ENCODE results near the gene LKAAEAR1. TPM values are rescaled to one million over a fixed set of nuclear protein-coding genes. Genes with fewer than 3 reads are reported as not detected.
"Not testable (repeated sequence)": the region's sequence is repeated elsewhere in the genome, so short reads cannot be mapped to it uniquely, and the experiment has no call there.

The LKAAEAR1 gene
- total RNA-seq, 1 donor from 2014 or later: not detected

DNA sequence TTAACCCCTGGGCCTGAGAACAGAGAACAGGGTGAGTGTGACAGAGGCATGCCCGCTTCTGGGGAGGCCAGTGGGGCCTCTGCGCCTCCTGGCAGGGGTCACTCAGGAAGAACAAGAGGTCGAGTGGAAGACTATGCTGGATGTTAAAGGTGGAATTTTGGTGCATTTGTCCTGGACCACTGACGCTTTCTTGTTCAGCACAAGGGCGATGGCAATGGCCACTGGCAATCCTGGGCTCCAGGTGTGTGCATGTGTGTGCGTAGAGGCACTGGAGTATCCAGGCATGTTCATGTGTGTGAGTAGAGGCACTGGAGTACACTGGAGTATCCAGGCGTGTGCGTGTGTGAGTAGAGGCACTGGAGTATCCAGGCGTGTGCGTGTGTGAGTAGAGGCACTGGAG, 46.7 kb upstream of the LKAAEAR1 start:
- no peaks in the 10 kb centered on the region for H3K9me3 ChIP-seq (ENCODE audit: insufficient read depth, low read depth, low read length)
- H3K4me1 ChIP-seq (ENCODE audit: insufficient read depth, low read length): no peaks in the 10 kb centered on the region
- peaks cover 7% of the 10 kb centered on the region for H3K27me3 ChIP-seq (ENCODE audit: insufficient read depth, low read length)
- FAIRE-seq: no peak
- no peak overlapping the region for H3K4me2 ChIP-seq (ENCODE audit: low read length)
- no peaks in the 10 kb centered on the region for H3K36me3 ChIP-seq (ENCODE audit: insufficient read depth, low read length)
- DNase-seq (ENCODE audit: low read depth): no peak
- no peaks in the 10 kb centered on the region for H4K20me1 ChIP-seq (ENCODE audit: insufficient read depth, low read length)
- H3K27ac Mint-ChIP-seq (ENCODE audit: unreplicated experiment): no peak overlapping the region
- peaks cover 9% of the 10 kb centered on the region for H3K9me3 Mint-ChIP-seq (ENCODE audit: unreplicated experiment)
- H2AFZ ChIP-seq (ENCODE audit: low read depth, low read length): no peak overlapping the region
- no peaks in the 10 kb centered on the region for H3K79me2 ChIP-seq (ENCODE audit: insufficient read depth, low read length)
- H3K9ac ChIP-seq (ENCODE audit: low read length): no peak overlapping the region
- no peak for TF ChIP-seq EZH2 (IDR thresholded peaks at IDR 0.05; ENCODE audit: insufficient read depth, low read length)
- TF ChIP-seq, protein P1, sequence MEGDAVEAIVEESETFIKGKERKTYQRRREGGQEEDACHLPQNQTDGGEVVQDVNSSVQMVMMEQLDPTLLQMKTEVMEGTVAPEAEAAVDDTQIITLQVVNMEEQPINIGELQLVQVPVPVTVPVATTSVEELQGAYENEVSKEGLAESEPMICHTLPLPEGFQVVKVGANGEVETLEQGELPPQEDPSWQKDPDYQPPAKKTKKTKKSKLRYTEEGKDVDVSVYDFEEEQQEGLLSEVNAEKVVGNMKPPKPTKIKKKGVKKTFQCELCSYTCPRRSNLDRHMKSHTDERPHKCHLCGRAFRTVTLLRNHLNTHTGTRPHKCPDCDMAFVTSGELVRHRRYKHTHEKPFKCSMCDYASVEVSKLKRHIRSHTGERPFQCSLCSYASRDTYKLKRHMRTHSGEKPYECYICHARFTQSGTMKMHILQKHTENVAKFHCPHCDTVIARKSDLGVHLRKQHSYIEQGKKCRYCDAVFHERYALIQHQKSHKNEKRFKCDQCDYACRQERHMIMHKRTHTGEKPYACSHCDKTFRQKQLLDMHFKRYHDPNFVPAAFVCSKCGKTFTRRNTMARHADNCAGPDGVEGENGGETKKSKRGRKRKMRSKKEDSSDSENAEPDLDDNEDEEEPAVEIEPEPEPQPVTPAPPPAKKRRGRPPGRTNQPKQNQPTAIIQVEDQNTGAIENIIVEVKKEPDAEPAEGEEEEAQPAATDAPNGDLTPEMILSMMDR (IDR thresholded peaks at IDR 0.05; ENCODE audit: insufficient read depth, low read depth, low read length): no peak
- H3K27ac ChIP-seq (ENCODE audit: low read depth, low read length): no peak overlapping the region
- H3K4me1 Mint-ChIP-seq (ENCODE audit: low read depth, unreplicated experiment): no peaks in the 10 kb centered on the region
- H3K4me3 Mint-ChIP-seq (ENCODE audit: unreplicated experiment): no peak overlapping the region
- no peaks in the 10 kb centered on the region for H3K36me3 Mint-ChIP-seq (ENCODE audit: low read depth, unreplicated experiment)
- H3K27me3 Mint-ChIP-seq (ENCODE audit: low read depth, unreplicated experiment): peaks cover 23% of the 10 kb centered on the region
- no peak overlapping the region for H3K4me3 ChIP-seq (ENCODE audit: insufficient read depth, low read depth, low read length)

DNA sequence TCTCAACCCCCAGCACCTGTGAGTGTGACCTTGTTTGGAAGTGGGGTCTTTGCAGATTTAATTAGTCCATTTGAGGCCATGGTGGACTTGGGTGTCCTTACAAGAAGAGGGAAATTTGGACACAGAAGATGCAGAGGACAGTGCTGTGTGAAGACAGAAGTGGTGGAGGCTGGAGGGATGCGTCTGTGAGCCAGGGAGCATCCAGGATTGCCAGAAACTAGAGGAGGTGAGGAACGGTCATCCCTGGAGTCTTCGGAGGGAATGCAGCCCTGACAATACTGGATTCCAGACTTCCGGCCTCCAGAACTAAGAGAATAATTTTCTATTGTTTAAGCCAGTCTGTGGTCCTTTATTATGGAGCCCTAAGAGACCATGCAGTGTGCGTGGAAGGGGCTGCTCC, 46.1 kb upstream of the LKAAEAR1 start:
- Histone ChIP-seq H2AFZ (ENCODE audit: low read depth, low read length) (no peak overlapping the region), H4K20me1 (ENCODE audit: insufficient read depth, low read length) (no peaks in the 10 kb centered on the region), H3K79me2 (ENCODE audit: insufficient read depth, low read length) (no peaks in the 10 kb centered on the region), H3K4me2 (ENCODE audit: low read length) (no peak overlapping the region), H3K36me3 (ENCODE audit: insufficient read depth, low read length) (no peaks in the 10 kb centered on the region), H3K9me3 (ENCODE audit: insufficient read depth, low read depth, low read length) (no peaks in the 10 kb centered on the region), H3K4me3 (ENCODE audit: insufficient read depth, low read depth, low read length) (no peak overlapping the region), H3K4me1 (ENCODE audit: insufficient read depth, low read length) (no peaks in the 10 kb centered on the region), H3K27me3 (ENCODE audit: insufficient read depth, low read length) (peaks cover 7% of the 10 kb centered on the region), H3K27ac (ENCODE audit: low read depth, low read length) (no peak overlapping the region), H3K9ac (ENCODE audit: low read length) (no peak overlapping the region)
- Mint-ChIP-seq H3K27ac (ENCODE audit: unreplicated experiment) (no peak overlapping the region), H3K4me1 (ENCODE audit: low read depth, unreplicated experiment) (no peaks in the 10 kb centered on the region), H3K27me3 (ENCODE audit: low read depth, unreplicated experiment) (peaks cover 23% of the 10 kb centered on the region), H3K9me3 (ENCODE audit: unreplicated experiment) (peaks cover 9% of the 10 kb centered on the region), H3K36me3 (ENCODE audit: low read depth, unreplicated experiment) (no peaks in the 10 kb centered on the region), H3K4me3 (ENCODE audit: unreplicated experiment) (no peak overlapping the region)
- TF ChIP-seq EZH2 (IDR thresholded peaks at IDR 0.05; ENCODE audit: insufficient read depth, low read length): no peak
- TF ChIP-seq, protein P1 (IDR thresholded peaks at IDR 0.05; ENCODE audit: insufficient read depth, low read depth, low read length): no peak
- DNase-seq (ENCODE audit: low read depth) (no peak), FAIRE-seq (no peak)

DNA sequence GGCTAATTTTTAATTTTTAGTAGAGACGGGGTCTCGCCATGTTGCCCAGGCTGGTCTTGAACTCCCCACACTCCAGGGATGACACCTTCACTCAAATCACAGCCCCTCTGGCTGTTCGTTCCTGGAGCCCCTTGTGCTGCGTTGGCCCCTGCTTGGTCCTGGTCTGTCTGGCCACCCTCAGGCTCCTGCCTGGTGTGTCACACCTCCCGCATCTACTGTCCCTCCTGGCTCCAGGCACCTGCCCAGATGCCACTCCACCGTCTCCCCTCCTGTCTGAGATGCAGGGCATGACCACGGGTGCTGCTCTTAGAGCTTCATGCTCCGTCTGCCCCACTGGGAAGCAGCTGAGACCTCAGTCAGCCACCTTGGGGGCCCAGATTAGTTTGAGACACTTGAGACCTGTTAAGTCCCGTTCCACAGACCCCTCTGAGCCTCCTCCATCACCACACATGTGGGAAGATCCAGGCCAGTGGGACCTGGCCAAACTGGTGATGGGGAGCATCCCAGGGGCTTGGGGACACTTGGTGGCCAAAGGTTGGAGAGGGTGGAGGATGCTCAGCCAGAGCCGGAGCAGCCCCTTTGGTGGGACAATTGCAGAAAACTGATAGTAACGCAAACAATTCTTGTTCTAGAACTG, 45.1 kb upstream of the LKAAEAR1 start:
- no peaks in the 10 kb centered on the region for H3K36me3 ChIP-seq (ENCODE audit: insufficient read depth, low read length)
- Mint-ChIP-seq H3K9me3 (ENCODE audit: unreplicated experiment) (peaks cover 10% of the 10 kb centered on the region), H3K27ac (ENCODE audit: unreplicated experiment) (no peak overlapping the region), H3K36me3 (ENCODE audit: low read depth, unreplicated experiment) (no peaks in the 10 kb centered on the region), H3K27me3 (ENCODE audit: low read depth, unreplicated experiment) (peaks cover 31% of the 10 kb centered on the region), H3K4me3 (ENCODE audit: unreplicated experiment) (no peak overlapping the region), H3K4me1 (ENCODE audit: low read depth, unreplicated experiment) (no peaks in the 10 kb centered on the region)
- TF ChIP-seq, protein P1 (IDR thresholded peaks at IDR 0.05; ENCODE audit: insufficient read depth, low read depth, low read length): no peak
- no peak for TF ChIP-seq EZH2 (IDR thresholded peaks at IDR 0.05; ENCODE audit: insufficient read depth, low read length)
- H3K4me1 ChIP-seq (ENCODE audit: insufficient read depth, low read length): no peaks in the 10 kb centered on the region
- H3K4me2 ChIP-seq (ENCODE audit: low read length): no peak overlapping the region
- peaks cover 10% of the 10 kb centered on the region for H3K27me3 ChIP-seq (ENCODE audit: insufficient read depth, low read length)
- FAIRE-seq (no peak), DNase-seq (ENCODE audit: low read depth) (no peak)
- H2AFZ ChIP-seq (ENCODE audit: low read depth, low read length): no peak overlapping the region
- no peak overlapping the region for H3K4me3 ChIP-seq (ENCODE audit: insufficient read depth, low read depth, low read length)
- H4K20me1 ChIP-seq (ENCODE audit: insufficient read depth, low read length): no peaks in the 10 kb centered on the region
- H3K9me3 ChIP-seq (ENCODE audit: insufficient read depth, low read depth, low read length): no peaks in the 10 kb centered on the region
- no peak overlapping the region for H3K27ac ChIP-seq (ENCODE audit: low read depth, low read length)
- no peak overlapping the region for H3K9ac ChIP-seq (ENCODE audit: low read length)
- H3K79me2 ChIP-seq (ENCODE audit: insufficient read depth, low read length): no peaks in the 10 kb centered on the region

DNA sequence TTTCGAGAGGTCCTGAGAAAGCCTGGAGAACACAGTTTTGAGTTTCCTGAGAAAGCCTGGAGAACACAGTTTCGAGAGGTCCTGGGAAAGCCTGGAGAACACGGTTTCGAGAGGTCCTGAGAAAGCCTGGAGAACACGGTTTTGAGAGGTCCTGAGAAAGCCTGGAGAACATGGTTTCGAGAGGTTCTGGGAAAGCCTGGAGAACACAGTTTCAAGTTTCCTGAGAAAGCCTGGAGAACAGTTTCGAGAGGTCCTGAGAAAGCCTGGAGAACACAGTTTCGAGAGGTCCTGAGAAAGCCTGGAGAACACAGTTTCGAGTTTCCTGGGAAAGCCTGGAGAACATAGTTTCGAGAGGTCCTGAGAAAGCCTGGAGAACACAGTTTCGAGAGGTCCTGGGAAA, 39.3 kb upstream of the LKAAEAR1 start:
- not testable (repeated sequence) for H3K4me1 ChIP-seq (ENCODE audit: insufficient read depth, low read length); H3K4me2 ChIP-seq (ENCODE audit: low read length); FAIRE-seq; H3K4me1 Mint-ChIP-seq (ENCODE audit: low read depth, unreplicated experiment); H3K9ac ChIP-seq (ENCODE audit: low read length); H3K79me2 ChIP-seq (ENCODE audit: insufficient read depth, low read length); H3K36me3 ChIP-seq (ENCODE audit: insufficient read depth, low read length); H3K27ac Mint-ChIP-seq (ENCODE audit: unreplicated experiment); H3K4me3 Mint-ChIP-seq (ENCODE audit: unreplicated experiment); DNase-seq (ENCODE audit: low read depth); H4K20me1 ChIP-seq (ENCODE audit: insufficient read depth, low read length); H3K27ac ChIP-seq (ENCODE audit: low read depth, low read length); H3K9me3 Mint-ChIP-seq (ENCODE audit: unreplicated experiment); H3K9me3 ChIP-seq (ENCODE audit: insufficient read depth, low read depth, low read length); H2AFZ ChIP-seq (ENCODE audit: low read depth, low read length); H3K36me3 Mint-ChIP-seq (ENCODE audit: low read depth, unreplicated experiment); H3K4me3 ChIP-seq (ENCODE audit: insufficient read depth, low read depth, low read length)
- H3K27me3 Mint-ChIP-seq (ENCODE audit: low read depth, unreplicated experiment): peaks cover 31% of the 10 kb centered on the region
- H3K27me3 ChIP-seq (ENCODE audit: insufficient read depth, low read length): peaks cover 25% of the 10 kb centered on the region
